Omental fat pad (tissue), 4 donors: ENCODE results near the gene HPCAL4. TPM values are rescaled to one million over a fixed set of nuclear protein-coding genes. Genes with fewer than 3 reads are reported as not detected.

Experiments used
- ATAC-seq: fragments of 150-250 bp; one replicate; pipeline ENCODE4 v1.9.1; 2016; ENCODE audit warnings: mild to moderate bottlenecking, moderate library complexity; ENCODE audit not compliant: low FRiP score
- DNase-seq: peaks from one replicate; pipeline ENCODE4 v3.0.0-alpha.2; 2019; ENCODE audit warnings: low spot score
- CTCF ChIP-seq, 3 donors: fragments of 450-650 bp; IDR thresholded peaks; one replicate each; pipeline ENCODE4 v1.5.1; 2016 to 2017; ENCODE audit warnings: antibody characterized with exemption in 3 of 3, mild to moderate bottlenecking in 3 of 3, moderate library complexity in 2 of 3
- total RNA-seq, 4 donors: library from RNA; depleted of rRNA; stranded (reverse); fragments of >200 nt; gene quantifications; one replicate each; pipeline ENCODE4 v1.1.0, GENCODE V29; 2016

Gene HPCAL4
- under 1 TPM in 3 of 4 donors, not detected in 1; 0.16 to 0.74 (median 0.24) TPM for total RNA-seq

- ATAC-seq = peak; percentile 75
- no peak for TF ChIP-seq CTCF (IDR thresholded peaks at IDR 0.05)
- DNase-seq = peak; percentile 61
Measured at GRCh38 chr1:39691383-39692151, at the start of gene HPCAL4. Gene HPCAL4 (minus strand): TSS chr1:39691433. CDS start chr1:39684603, 6,830 bp downstream.

DNA sequence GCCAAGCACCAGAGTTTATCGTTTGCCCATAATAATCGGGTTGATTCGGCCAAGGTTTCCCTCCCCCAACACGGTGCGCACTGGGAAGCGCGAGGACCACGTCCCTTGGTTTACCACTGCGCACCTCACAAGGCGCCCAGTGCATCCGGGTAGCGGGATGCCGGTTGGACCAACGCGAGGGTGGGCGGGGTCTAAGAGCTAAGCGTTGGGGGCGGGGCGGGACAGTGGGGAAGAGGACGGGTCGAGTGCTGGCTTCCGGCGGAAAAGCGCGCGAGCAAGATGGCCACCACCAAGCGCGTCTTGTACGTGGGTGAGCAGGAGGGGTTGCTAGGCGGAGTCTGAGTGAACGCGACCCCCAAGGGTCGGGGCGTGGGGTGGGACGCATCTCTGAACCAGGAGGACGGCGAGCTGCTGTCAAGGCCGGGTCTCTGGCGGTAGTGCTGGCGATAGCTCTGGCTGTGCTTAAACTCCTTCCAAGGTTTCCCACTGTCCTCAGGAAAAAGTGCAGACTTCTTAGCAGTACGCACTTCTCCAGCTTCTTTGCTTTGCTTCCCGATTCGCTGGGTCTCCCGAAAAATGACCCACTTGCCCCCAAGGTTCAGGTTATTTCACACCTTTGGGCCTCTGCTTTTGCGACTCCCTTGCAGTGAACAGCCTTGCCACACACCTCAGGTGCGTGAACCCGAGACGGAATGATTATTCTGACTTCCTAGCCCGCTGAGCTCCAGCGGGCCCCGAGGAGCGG is 47.6 kb upstream of the HPCAL4 start, which contains the start of gene PPIE:
TSS of gene PPIE (plus strand) at position 261 of the 745 bp plus-strand sequence. CDS start at position 280, 19 bp downstream.
- DNase-seq (peak; percentile 93), ATAC-seq (peak; percentile 92)
- no peak for TF ChIP-seq CTCF (IDR thresholded peaks at IDR 0.05)

DNA sequence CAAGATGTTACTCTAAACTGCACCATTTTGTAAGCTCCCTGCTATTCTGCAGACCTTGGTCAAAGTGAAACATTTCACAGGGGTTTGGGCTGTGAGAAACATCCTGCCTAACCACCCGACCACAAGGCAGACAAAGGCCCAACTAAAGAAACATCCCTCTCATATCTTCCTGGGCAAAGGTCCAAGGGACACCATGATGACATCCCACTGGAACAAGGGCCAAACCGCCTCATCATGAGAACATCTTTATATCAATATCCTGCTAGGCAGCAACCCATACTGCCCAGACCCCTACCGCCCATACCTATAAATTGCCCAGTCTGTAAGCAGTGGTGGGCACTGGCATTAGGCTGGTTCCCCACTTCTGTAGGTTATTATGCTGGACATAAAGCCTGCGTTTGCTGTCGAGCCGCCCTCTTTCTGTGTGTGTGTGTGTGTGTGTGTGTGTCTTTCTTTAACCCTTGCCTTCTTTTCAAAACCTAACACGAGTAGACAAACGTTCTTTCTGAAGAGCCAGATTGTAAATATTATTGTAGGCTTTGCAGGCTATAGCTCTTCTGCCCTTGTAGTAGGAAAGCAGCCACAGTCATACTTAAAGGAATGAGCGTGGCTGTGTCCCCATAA is 46.4 kb upstream of the HPCAL4 start:
- ATAC-seq (no peak), DNase-seq (no peak)
- no peak for TF ChIP-seq CTCF (IDR thresholded peaks at IDR 0.05)

DNA sequence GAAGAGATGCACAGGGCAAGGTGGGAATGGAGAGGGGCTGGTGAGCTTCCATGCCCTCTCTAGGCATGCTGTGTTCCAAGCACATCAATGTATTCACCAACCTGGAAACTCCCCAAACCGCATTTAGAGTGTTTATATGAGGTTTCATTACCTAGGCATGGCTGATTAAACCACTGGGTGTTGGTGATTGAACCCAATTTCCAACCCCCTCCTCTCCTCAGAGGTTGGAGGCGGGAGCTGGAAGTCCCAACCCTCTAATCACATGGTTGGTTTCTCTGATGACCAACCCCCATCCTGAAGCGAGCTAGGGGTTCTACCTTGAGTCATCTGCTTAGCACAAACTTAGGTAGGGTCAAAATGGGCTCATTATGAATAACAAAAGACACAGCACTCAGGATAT is 44.5 kb upstream of the HPCAL4 start:
- DNase-seq (no peak), ATAC-seq (no peak)
- TF ChIP-seq CTCF (IDR thresholded peaks at IDR 0.05) = no peak

- ATAC-seq (no peak), DNase-seq (no peak)
- TF ChIP-seq CTCF (IDR thresholded peaks at IDR 0.05) = no peak
Measured at GRCh38 chr1:39733161-39733560, 41.9 kb upstream of the HPCAL4 start.

DNA sequence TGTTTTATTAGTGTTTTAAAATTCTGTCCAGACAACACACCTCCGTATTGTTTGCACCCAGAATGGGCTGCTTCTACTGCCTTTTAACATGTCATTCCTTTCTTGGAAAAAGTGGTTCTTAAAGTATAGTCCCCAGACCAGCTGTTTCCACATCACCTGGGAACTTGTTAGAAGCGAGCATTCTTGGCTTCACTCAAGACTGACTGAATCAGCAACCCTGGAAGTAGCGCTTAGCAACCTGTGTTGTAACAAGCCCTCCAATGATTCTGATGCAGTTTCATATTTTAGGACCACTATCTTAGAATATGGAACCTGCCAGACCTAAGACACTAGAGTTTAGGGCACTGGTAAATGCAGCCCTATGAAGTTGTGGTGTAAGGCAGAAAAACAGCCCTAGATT is 41.5 kb upstream of the HPCAL4 start:
- no peak for TF ChIP-seq CTCF (IDR thresholded peaks at IDR 0.05)
- DNase-seq = no peak

More for the DNA sequence above, 41.5 kb upstream of the HPCAL4 start:
- no peak for ATAC-seq
